ENCODE data around the gene BLTP3B.

BLTP3B gene

DNA sequence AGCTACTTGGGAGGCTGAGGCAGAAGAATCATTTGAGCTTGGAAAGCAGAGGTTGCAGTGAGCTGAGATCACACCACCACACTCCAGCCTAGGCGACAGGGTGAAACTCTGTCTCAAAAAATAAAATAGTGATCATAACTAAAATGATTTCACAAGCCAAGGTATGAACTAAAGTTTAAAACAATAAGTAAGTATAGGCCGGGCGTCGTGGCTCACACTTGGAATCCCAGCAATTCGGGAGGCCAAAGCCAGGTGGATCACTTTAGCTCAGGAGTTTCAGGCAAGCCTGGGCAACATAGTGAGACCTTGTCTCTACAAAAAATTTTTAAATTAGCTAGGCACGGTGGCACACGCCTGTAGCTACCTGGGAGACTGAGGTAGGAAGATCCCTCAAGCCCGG, 27.4 kb downstream of the BLTP3B start:
- H3K4me3 ChIP-seq (ENCODE audit: low read depth, low read length), result no peak overlapping the region
- no peak for TF ChIP-seq CTCF (IDR thresholded peaks at IDR 0.05; ENCODE audit: control insufficient read depth, extremely low read depth, insufficient read depth)
- DNase-seq (ENCODE audit: low read depth), result no peak

DNA sequence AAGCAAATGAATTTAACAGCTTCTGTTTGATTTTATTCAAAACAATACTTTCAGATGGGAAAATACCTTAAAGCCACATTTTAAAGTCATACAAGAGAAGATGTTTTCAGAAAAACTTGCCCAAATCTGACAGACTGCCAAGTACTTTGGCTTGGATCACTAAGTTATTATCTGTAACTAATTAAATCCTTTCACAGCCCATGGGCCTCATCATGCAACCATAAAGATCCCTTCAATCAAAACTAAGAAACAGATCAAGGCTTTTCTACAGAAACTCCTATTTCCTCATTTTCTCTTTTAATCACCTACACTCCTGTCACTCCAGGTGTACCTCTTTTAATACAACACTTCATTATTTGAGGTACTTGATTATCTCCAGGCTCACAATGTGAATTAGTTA, 28.1 kb downstream of the BLTP3B start:
- H3K4me3 ChIP-seq (ENCODE audit: low read depth, low read length), result no peak overlapping the region
- no peak for DNase-seq (ENCODE audit: low read depth)
- no peak for TF ChIP-seq CTCF (IDR thresholded peaks at IDR 0.05; ENCODE audit: control insufficient read depth, extremely low read depth, insufficient read depth)

DNA sequence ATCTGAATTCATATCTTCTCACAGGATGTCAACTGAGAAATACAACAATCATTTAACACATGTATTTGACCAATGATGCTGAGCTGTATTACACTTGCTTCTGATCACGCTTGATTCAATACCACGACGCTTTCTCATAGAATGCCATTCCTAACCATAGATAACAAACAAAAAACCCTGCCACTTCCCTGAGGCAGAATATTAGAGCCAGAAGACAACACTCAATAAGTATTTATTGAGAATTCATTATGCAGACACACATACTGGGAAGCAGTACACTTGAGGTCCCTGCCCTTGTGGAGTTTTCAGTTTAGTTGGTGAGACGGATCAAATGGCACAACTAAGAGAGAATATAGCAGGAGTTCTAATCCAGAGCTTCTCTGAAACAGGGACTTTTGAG, 32.4 kb downstream of the BLTP3B start:
- TF ChIP-seq CTCF (IDR thresholded peaks at IDR 0.05; ENCODE audit: control insufficient read depth, extremely low read depth, insufficient read depth), result no peak
- H3K4me3 ChIP-seq (ENCODE audit: low read depth, low read length), result no peak overlapping the region

GRCh38 chr12:100106861-100107260, 35.8 kb downstream of the BLTP3B start:
- no peak for TF ChIP-seq CTCF (IDR thresholded peaks at IDR 0.05; ENCODE audit: control insufficient read depth, extremely low read depth, insufficient read depth)
- no peak overlapping the region for H3K4me3 ChIP-seq (ENCODE audit: low read depth, low read length)
- DNase-seq (ENCODE audit: low read depth), result no peak

More for the DNA sequence above, 32.4 kb downstream of the BLTP3B start:
- DNase-seq (ENCODE audit: low read depth), result no peak

- no peak for DNase-seq (ENCODE audit: low read depth)
- no peak for TF ChIP-seq CTCF (IDR thresholded peaks at IDR 0.05; ENCODE audit: control insufficient read depth, extremely low read depth, insufficient read depth)
- no peak overlapping the region for H3K4me3 ChIP-seq (ENCODE audit: low read depth, low read length)
These were observed 37.0 kb downstream of the BLTP3B start for GRCh38 chr12:100105661-100106060.

DNA sequence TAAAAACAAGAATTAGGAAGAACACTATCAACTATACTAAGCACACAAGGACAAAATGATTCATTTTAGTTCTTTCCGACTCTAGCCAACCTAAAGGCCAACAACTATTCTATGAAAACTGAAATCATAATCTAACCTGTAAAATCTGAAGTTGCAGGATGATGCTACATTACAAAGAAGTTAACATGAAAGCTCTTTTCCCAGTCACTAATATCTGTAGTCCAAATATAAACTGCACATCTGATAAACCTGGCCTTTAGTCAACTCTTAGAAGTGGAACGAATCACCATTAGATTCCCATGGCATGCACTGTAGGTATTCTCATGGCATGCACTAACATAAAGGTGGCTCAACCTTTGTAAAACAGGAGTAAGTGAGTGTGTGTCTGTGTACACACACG, 41.7 kb downstream of the BLTP3B start:
- DNase-seq (ENCODE audit: low read depth), result no peak
- no peak for TF ChIP-seq CTCF (IDR thresholded peaks at IDR 0.05; ENCODE audit: control insufficient read depth, extremely low read depth, insufficient read depth)
- no peak overlapping the region for H3K4me3 ChIP-seq (ENCODE audit: low read depth, low read length)
